Muscle layer of colon (tissue), 2 donors: ENCODE results near the gene SLIT3.

Source experiments
- H3K27ac ChIP-seq: one replicate; pipeline ENCODE4 v1.7.0; 2013; ENCODE audit warnings: low read depth, mild to moderate bottlenecking, low read length, moderate library complexity
- H3K27me3 ChIP-seq, 2 donors: one replicate each; pipeline ENCODE4 v1.7.0; 2013; ENCODE audit warnings: low read length in 2 of 2, mild to moderate bottlenecking in 2 of 2; ENCODE audit not compliant: insufficient read depth in 2 of 2, control insufficient read depth in 1 of 2
- H3K36me3 ChIP-seq: one replicate; pipeline ENCODE4 v1.7.0; 2013; ENCODE audit warnings: mild to moderate bottlenecking, low read length; ENCODE audit not compliant: insufficient read depth
- H3K4me1 ChIP-seq: one replicate; pipeline ENCODE4 v1.7.0; 2013; ENCODE audit warnings: mild to moderate bottlenecking, low read length; ENCODE audit not compliant: insufficient read depth
- H3K4me3 ChIP-seq, 2 donors: one replicate each; pipeline ENCODE4 v1.7.0; 2013; ENCODE audit warnings: low read length in 2 of 2, low read depth in 1 of 2, mild to moderate bottlenecking in 1 of 2, moderate library complexity in 1 of 2
- H3K9ac ChIP-seq: one replicate; pipeline ENCODE4 v1.7.0; 2013; ENCODE audit warnings: low read length
- H3K9me3 ChIP-seq: one replicate; pipeline ENCODE4 v1.7.0; 2013; ENCODE audit warnings: mild to moderate bottlenecking, low read length
- donor health status: abdominal sarcoma.
- donor health status: Adenocarcinoma of cecum.

The SLIT3 gene

GRCh38 chr5:168883991-168884390 lies 416.9 kb downstream of the SLIT3 start:
- H3K36me3 ChIP-seq: no peaks in the 10 kb centered on the region
- H3K27ac ChIP-seq: no peak overlapping the region
- H3K9ac ChIP-seq: no peak overlapping the region
- no peaks in the 10 kb centered on the region for H3K27me3 ChIP-seq
- no peaks in the 10 kb centered on the region for H3K9me3 ChIP-seq
- H3K4me3 ChIP-seq: no peak overlapping the region
- H3K4me1 ChIP-seq: no peaks in the 10 kb centered on the region

GRCh38 chr5:168883281-168883741 lies 417.6 kb downstream of the SLIT3 start:
- no peaks in the 10 kb centered on the region for H3K9me3 ChIP-seq
- no peak overlapping the region for H3K27ac ChIP-seq
- no peaks in the 10 kb centered on the region for H3K27me3 ChIP-seq
- no peak overlapping the region for H3K9ac ChIP-seq
- no peaks in the 10 kb centered on the region for H3K4me1 ChIP-seq
- no peaks in the 10 kb centered on the region for H3K36me3 ChIP-seq
- H3K4me3 ChIP-seq: no peak overlapping the region

DNA sequence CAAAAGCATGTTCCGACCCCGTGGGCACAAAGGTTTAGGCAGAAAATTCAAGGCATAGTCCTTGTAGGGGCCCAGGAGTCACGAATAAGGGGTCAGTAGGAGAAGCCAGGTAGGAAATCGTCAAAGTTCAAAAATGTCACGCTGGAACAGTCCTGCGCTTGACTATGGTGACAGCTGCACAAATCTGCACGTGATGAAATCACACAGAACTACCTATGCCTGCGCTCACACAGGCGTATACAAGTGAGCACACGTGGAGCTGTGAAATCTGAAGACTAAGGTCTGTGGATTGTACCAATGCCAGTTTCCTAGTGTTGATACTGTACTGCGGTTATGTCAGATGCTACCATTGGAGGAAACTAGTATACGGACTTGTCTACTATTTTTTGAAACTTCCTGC lies 418.7 kb downstream of the SLIT3 start:
- H3K36me3 ChIP-seq: no peaks in the 10 kb centered on the region
- H3K4me3 ChIP-seq: no peak overlapping the region
- H3K27ac ChIP-seq: no peak overlapping the region
- H3K4me1 ChIP-seq: no peaks in the 10 kb centered on the region
- no peaks in the 10 kb centered on the region for H3K27me3 ChIP-seq
- H3K9me3 ChIP-seq: no peaks in the 10 kb centered on the region
- H3K9ac ChIP-seq: no peak overlapping the region

DNA sequence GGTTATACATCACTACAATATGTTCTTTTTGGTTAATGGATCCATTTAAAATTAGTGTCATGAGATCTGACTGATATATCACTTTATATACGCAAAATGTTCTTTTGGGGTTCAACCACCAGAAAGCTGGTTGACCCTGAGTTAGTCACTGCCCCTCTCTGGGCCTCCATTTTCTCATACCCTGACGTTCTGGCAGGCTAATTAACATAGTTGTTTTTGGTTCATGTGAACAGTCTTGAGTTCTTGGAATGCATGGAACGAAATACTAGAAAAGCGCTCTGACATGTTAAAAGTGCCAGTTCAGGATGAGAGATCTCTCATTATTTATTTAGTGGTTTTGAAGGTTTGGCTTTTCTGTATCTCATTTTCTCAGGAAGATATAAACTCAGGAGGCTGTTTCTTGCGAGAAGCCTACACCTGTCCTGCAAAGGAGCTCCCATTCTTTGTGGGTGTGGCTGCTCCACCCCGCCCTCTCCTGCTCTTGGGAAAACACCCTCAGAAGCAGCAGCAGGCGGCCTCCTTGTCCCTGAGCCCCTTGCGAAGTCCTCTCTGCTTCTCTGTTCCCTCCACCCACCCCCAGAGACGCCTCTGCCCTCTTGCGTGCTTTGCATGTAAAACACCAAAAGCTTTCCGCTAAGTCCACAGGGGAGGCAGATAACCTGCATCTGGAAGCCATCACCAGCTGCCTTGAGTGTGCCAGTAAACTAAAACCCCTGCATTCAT lies 419.4 kb downstream of the SLIT3 start:
- no peak overlapping the region for H3K9ac ChIP-seq
- no peak overlapping the region for H3K4me3 ChIP-seq
- no peaks in the 10 kb centered on the region for H3K27me3 ChIP-seq
- no peak overlapping the region for H3K27ac ChIP-seq
- no peaks in the 10 kb centered on the region for H3K36me3 ChIP-seq
- H3K4me1 ChIP-seq: no peaks in the 10 kb centered on the region
- H3K9me3 ChIP-seq: no peaks in the 10 kb centered on the region

DNA sequence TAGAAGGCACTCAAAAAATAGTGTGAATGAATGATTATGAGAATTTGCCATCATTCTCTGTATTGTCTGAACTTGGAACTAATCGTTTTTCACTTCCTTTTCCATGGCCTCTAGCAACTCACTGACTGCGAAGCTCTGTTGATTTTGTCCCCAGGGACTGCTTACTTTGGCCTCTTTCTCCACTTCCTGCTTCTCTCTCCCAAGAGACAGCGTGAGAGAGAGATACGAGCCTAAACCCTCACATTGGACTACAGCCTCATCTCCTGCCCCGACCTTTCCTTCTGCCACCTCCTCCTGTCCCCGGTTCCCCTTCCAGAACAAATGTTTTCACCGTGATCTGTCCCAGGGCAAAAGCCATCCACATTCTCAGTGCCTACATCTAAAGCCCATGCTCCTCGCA lies 421.0 kb downstream of the SLIT3 start:
- Histone ChIP-seq H3K36me3 (no peaks in the 10 kb centered on the region), H3K4me3 (no peak overlapping the region), H3K4me1 (no peaks in the 10 kb centered on the region), H3K27me3 (no peaks in the 10 kb centered on the region), H3K9ac (no peak overlapping the region), H3K9me3 (no peaks in the 10 kb centered on the region), H3K27ac (no peak overlapping the region)

DNA sequence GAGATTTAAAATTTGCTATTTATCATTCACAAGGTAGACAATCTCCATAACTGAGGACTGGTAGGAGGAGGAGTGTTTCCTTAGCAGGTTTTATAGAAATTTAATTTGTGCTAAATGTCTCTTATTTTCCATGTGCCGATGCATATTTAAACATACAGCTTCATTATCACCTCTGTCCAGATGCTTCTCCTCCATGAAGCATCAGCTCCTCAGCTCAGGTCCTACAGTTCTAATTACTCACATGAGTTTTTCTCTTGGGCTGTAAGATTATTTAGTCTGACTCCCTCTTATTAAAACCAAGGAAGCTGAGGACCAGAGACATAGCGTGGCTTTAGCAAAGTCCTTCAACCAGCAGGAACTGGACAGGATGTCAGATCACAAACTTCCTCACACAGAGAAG lies 421.6 kb downstream of the SLIT3 start:
- H3K9ac ChIP-seq: no peak overlapping the region
- no peaks in the 10 kb centered on the region for H3K4me1 ChIP-seq
- no peak overlapping the region for H3K4me3 ChIP-seq
- H3K36me3 ChIP-seq: no peaks in the 10 kb centered on the region
- H3K9me3 ChIP-seq: no peaks in the 10 kb centered on the region
- H3K27ac ChIP-seq: no peak overlapping the region
- H3K27me3 ChIP-seq: no peaks in the 10 kb centered on the region

GRCh38 chr5:168878135-168878745 lies 422.7 kb downstream of the SLIT3 start:
- no peaks in the 10 kb centered on the region for H3K27me3 ChIP-seq
- no peaks in the 10 kb centered on the region for H3K36me3 ChIP-seq
- H3K9me3 ChIP-seq: no peaks in the 10 kb centered on the region
- H3K4me3 ChIP-seq: no peak overlapping the region
- H3K9ac ChIP-seq: no peak overlapping the region
- no peak overlapping the region for H3K27ac ChIP-seq
- H3K4me1 ChIP-seq: no peaks in the 10 kb centered on the region

- Histone ChIP-seq H3K9me3 (no peaks in the 10 kb centered on the region), H3K27ac (no peak overlapping the region)
Observed at GRCh38 chr5:168877132-168877892, 423.6 kb downstream of the SLIT3 start.

DNA sequence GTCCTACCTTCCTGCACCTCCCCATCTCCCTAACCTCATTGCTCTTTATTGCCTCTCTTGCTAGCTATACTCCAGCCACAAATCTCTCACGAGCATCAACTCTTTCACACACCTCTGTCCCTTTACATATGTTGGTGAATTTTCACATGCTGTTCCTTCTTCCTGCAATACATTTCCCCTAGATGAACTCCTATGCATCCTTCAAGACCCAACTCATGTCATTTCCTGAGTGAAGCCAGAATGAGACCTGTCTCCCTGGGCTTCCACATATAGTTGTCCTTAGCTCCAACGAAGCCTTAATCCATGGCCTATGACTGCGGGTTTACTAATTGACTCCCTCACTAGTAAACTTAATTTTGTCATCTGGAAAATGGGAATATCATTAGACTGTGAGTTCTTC lies 424.5 kb downstream of the SLIT3 start:
- Histone ChIP-seq H3K4me3 (no peak overlapping the region), H3K9me3 (no peaks in the 10 kb centered on the region), H3K27me3 (no peaks in the 10 kb centered on the region), H3K9ac (no peak overlapping the region), H3K27ac (no peak overlapping the region), H3K36me3 (no peaks in the 10 kb centered on the region), H3K4me1 (no peaks in the 10 kb centered on the region)

More at GRCh38 chr5:168877132-168877892, 423.6 kb downstream of the SLIT3 start:
- Histone ChIP-seq H3K27me3 (no peaks in the 10 kb centered on the region), H3K4me1 (no peaks in the 10 kb centered on the region), H3K4me3 (no peak overlapping the region), H3K36me3 (no peaks in the 10 kb centered on the region), H3K9ac (no peak overlapping the region)

GRCh38 chr5:168875832-168876231 lies 425.1 kb downstream of the SLIT3 start:
- Histone ChIP-seq H3K9ac (no peak overlapping the region), H3K4me1 (no peaks in the 10 kb centered on the region), H3K9me3 (no peaks in the 10 kb centered on the region), H3K4me3 (no peak overlapping the region), H3K36me3 (no peaks in the 10 kb centered on the region), H3K27me3 (no peaks in the 10 kb centered on the region), H3K27ac (no peak overlapping the region)

GRCh38 chr5:168874713-168875380 lies 426.1 kb downstream of the SLIT3 start:
- Histone ChIP-seq H3K36me3 (no peaks in the 10 kb centered on the region), H3K9me3 (no peaks in the 10 kb centered on the region), H3K4me1 (peaks cover 4% of the 10 kb centered on the region), H3K27me3 (no peaks in the 10 kb centered on the region), H3K9ac (no peak overlapping the region), H3K4me3 (no peak overlapping the region), H3K27ac (no peak overlapping the region)
